Measurements from ENCODE around the gene FOXJ3.

GRCh38 chr1:42320708-42321107 lies 14.3 kb downstream of the FOXJ3 start:
- TF ChIP-seq, protein P1, sequence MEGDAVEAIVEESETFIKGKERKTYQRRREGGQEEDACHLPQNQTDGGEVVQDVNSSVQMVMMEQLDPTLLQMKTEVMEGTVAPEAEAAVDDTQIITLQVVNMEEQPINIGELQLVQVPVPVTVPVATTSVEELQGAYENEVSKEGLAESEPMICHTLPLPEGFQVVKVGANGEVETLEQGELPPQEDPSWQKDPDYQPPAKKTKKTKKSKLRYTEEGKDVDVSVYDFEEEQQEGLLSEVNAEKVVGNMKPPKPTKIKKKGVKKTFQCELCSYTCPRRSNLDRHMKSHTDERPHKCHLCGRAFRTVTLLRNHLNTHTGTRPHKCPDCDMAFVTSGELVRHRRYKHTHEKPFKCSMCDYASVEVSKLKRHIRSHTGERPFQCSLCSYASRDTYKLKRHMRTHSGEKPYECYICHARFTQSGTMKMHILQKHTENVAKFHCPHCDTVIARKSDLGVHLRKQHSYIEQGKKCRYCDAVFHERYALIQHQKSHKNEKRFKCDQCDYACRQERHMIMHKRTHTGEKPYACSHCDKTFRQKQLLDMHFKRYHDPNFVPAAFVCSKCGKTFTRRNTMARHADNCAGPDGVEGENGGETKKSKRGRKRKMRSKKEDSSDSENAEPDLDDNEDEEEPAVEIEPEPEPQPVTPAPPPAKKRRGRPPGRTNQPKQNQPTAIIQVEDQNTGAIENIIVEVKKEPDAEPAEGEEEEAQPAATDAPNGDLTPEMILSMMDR (IDR thresholded peaks at IDR 0.05 in 8 of 11, conservative IDR thresholded peaks at IDR 0.05 in 3 of 11) = no peak
- TF ChIP-seq POLR2A (IDR thresholded peaks at IDR 0.05) = no peak

Data from spleen (tissue), 7 donors.